HG03066 (cell line): ENCODE data around the gene DLX1.
"Not testable (repeated sequence)": the region's sequence is repeated elsewhere in the genome, so short reads cannot be mapped to it uniquely, and the experiment has no call there.

Experiments
- ATAC-seq: cut with Tn5 transposase; IDR thresholded peaks from one replicate; pipeline ENCODE4 v1.9.1; 2021; ENCODE audit warnings: low read depth; ENCODE audit not compliant: unreplicated experiment

Gene DLX1

DNA sequence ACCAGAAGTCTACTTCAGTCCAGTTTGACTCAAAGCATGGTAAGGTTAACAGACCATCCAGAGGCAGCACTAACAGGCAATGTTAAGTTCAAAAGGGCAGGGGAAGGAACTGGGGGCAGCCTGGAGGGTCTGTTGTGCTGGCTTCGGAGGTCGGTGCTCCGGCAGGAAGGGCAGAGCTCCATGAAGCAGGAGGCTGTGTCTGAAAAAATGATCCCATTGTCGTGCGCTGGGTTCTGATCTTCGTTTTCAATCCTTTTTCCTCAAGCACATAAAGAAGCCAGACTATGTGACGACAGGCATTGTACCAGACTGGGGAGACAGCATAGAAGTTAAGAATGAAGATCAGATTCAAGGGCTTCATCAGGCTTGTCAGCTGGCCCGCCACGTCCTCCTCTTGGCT is 21.9 kb upstream of the DLX1 start:
- no peak for ATAC-seq

DNA sequence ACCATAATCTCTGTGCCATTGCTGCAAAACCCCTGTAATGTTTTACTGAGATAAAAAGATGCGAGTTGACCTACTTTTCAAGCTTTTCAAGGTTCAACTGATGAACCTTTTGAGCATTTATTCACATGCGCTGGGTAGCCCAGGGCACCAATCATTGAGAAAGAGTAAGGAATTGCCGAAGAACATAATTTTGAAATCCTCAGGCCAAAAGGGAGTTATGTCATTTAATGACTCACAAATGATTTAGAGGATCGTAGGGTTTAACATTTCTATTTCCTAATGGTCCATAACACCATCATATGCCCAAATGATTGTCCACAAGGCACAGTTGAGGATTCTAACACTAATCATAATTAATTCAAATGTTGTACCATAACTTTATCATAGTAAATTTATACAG is 20.2 kb upstream of the DLX1 start:
- ATAC-seq, result no peak

DNA sequence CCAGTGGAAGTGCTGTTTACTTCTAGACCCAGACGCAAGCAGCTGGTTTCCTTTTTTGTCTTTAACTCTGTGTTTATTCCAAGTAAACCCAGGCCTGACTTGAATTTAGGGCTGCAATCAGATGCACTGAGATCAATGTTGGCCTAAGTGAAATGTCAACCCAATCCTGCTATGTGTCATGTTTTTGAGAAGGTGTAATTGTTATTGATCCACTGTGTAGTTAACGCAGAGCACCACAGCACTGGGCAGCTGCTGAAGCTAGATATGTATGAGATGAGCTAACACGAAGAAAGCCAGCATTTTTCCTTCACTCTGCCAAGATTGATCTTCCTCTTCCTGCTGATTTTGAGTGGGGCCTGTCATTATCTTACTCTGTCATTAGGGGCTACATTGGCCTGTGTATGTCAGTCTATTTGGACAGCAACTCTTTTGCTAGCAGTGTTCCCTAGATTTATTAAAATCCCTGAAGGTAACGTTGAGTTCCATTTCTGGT is 18.9 kb upstream of the DLX1 start:
- no peak for ATAC-seq

DNA sequence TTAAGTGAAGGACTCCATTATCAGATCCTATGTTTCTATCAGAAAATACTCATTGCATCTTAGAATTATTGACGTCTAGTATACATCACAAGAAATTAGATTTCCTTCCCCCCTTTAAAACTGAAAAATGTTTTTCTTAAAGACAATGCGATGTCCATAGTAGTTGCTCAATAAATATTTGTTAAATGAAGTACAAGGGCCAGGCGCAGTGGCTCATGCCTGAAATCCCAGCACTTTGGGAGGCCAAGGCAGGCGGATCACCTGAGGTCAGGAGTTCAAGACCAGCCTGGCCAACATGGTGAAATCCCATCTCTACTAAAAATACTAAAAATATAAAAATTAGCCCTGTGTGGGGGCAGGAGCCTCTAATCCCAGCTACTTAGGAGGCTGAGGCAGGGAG is 17.4 kb upstream of the DLX1 start:
- not testable (repeated sequence) for ATAC-seq

DNA sequence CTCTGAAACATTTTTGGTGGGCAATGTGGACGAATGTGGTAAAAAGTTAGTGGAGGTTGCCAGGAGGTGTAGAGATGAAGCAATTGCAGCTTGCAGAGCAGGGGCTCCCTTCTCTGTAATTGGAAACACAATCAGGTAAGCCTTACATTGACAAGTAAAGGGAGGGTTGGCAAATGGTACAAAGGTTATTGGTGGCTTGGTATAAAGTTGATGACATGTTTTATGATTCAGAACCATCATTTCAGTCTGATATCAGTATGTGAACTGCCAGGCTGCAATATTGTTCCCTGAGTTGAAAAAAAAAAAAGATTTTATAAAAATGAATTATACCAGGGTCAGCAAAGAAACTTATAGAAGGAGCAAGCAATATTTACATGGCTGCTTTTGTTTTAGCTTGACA is 14.4 kb upstream of the DLX1 start:
- ATAC-seq, result no peak

DNA sequence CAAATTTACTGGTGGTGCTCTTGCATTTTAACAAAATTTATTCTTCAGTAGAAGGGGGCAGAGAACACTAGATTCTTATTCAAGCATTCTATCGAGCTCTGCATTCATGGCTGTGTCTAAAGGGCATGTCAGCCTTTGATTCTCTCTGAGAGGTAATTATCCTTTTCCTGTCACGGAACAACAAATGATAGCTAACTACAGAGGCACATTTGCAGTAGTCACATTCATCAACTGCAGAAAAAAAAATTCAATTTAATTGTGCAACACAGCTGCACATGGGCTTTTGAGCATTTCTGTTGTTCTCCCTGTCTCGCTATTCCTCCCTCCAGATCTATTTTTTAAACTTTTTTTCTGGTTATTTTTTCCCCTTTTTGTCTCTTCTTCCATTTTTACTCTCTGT is 13.0 kb upstream of the DLX1 start:
- no peak for ATAC-seq

DNA sequence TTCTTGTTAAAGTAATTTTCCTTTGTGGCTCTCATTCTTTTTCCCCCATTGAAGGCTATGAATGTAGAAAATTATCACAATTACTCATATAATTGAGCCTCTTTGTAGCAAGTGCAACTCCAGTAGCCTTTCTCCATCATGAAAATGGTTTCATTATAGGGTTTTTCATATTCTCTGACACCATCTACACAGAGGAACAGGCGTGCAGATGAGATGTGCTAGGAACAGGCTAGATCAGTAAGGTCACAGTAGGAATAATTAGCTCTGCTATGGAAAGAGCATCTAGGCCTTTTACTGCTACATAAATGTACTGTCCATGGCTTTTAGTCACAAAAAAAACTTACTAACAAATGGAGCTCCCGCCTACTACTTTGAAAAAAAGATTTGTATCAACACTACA is 12.6 kb upstream of the DLX1 start:
- ATAC-seq, result no peak

DNA sequence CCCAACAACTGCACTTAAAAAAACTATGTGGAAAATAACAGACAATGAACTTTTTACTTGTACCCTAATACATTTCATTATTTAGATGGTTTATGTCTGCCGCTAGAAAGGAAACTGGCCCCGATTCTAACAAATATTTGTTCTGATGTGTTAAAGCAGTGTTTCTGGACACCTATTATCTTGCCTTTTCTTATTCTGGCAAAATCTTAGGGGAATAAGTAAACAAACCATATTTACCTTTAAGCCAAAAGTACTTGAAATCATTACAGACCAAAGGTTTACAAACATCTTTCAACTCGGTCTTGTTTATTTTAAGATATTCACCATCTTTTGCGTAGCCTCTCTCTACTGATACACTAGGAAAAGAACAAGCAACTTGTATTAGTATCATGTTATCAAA is 11.8 kb upstream of the DLX1 start:
- no peak for ATAC-seq

DNA sequence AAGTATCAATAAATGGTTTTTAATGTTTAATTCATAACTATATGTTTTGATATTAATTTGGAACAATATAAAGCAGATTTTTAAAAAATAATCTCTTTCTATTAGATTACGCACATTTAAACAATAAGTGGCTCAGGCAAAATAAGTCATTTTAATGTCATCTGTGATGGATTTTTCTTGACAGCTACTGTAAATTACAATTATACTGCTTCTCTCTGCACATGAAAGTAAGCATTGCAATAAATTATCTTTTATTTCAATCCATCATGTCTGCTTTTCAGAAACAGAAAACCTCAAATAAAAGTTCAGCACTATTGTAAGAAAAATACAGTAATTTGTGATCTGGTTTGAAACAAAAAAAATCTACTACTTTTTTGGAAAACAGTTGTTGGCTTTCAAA is 11.1 kb upstream of the DLX1 start:
- no peak for ATAC-seq

DNA sequence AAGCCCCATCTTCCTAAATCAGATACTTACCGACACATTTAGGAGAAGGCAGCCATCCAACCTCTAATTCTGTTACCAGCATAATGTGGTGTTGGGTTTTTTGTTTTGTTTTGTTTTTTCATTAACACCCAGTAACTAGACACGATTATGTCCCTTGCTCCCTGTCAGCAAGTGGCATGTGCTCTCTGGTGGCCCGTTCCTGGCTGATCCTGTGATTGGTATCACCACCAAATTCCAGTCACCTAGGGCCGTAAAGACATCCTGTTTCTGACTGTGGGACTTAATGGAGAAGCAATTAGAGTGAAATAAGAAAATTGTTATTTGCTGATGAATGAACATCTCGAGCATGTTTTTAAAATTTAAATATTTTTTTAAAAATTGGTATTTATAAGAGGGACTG is 5.9 kb upstream of the DLX1 start:
- ATAC-seq, result no peak

DNA sequence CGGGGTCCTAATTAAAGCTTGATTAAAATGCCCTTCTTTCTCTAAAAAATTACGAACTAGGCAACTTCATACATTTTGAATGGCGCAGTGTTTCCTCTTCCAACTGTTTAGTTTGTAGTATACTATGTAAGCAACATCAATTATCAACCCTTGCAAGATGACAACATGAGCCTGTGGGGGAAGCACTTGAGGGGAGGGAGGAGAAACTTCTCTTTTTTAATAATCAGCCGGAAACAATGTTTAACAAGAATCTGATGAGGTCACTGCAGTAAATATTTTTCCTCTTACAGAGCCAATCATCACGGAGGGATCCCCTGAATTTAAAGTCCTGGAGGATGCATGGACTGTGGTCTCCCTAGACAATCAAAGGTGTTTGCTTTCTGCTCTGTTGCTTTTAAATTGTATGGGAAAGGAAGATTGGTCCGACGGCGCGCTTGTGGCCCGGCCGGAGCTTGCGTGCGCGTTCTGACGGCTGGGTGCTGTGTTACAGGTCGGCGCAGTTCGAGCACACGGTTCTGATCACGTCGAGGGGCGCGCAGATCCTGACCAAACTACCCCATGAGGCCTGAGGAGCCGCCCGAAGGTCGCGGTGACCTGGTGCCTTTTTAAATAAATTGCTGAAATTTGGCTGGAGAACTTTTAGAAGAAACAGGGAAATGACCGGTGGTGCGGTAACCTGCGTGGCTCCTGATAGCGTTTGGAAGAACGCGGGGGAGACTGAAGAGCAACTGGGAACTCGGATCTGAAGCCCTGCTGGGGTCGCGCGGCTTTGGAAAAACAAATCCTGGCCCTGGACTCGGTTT is 5.3 kb upstream of the DLX1 start:
- no peak for ATAC-seq

DNA sequence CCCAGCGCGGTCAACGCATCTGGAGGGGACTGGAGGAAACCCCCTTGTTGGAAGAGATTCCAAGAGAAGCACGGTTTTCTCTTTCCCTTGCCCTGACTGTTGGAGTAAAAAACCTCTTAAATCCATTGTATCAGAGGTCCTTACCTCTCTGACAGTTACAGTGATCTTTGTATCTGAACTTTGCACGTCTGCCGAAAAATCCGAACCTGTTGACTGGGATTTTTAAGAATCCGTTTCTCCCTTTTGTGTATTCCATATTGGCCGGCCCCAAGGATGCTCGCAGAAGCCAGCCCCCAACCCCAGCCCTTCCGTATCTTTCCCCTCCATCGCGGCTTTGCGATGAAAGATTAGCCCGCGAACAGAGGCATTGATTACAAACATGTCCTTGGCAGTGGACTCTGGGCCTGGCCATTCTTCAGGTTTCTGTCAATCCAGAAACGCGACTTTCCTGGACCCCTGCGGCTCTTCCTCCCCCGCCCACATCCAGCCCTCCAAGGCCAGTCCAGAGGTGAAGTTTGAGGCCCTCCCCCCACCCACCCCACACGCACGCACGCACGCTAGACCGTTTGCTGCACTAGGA is 4.6 kb upstream of the DLX1 start:
- ATAC-seq, result no peak

DNA sequence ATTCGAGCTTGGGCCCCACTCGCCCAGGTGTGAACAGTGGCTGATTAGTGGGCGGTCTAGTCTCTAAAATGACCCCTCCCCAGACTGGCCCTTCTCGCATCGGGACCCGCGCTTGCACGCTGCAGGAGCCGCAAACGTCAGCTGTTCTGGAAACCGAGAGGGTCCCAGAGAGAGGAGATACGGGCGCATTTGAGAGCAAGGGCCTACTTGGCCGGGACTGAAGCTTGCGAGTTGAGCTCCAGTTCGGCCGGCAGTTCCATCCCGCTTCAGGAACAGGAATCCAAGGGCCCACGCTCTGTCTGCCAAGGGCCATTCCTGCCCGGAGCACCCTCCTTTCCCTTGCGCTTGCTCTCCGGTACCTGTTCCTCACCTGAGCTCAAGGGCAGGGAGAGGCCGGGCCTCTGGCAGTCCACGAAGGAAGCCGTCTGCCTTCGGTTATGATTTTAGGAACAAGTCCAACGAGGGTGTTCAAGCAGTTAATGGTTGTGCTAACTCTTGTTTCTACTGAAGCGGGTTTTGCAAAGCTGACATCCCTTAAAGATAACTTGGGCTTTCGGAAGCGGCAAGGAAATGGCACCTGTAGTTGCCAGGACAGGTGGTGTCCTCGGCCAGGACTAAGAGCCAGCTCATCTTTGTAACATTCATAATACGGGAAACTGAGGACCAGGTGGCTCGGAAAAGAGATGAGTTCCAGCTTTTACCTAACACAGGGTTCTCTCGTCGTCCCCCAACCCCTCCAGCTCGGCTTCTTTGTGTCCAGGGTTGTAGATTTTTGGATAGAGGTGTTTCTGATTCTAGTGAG is 3.9 kb upstream of the DLX1 start:
- ATAC-seq, result no peak

DNA sequence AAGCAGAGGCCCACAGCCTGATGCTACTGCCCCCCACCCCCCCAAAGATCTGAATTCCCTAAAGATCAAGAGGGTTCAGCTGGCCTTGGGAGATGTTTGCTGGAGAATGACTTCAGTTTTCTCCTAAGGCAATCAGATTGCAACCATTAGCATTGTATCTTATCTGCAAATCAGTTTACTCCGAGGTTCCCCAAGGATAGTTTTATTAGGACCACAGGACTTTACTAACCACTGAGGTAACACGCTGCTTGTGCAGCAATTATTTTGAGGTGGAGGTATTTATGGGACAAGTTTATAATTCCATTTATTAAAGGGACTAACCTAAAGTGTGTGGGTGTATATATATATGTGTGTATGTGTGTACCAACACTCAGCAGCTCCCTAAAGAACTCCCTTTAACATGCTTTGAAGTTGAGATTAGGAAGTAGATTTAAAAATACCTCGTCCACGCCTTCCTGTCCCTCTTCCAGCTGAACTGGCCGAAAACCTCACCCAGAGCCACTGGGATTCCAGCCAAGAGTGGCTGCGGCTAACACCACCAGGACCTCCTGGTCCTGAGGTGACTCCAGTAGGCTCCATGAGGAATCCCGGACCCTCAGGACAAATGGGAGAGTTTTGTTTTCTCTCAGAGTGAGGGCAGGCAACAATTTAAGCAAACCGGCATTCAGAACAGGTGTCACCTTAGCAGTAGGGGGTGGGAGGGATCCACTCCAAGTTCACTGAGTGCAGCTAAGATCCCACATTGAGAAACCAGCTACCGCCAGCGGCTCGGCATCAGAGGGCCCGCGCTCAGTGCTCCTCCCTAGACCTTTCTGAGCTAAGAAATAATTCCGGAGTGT is 3.0 kb upstream of the DLX1 start:
- ATAC-seq, result no peak

DNA sequence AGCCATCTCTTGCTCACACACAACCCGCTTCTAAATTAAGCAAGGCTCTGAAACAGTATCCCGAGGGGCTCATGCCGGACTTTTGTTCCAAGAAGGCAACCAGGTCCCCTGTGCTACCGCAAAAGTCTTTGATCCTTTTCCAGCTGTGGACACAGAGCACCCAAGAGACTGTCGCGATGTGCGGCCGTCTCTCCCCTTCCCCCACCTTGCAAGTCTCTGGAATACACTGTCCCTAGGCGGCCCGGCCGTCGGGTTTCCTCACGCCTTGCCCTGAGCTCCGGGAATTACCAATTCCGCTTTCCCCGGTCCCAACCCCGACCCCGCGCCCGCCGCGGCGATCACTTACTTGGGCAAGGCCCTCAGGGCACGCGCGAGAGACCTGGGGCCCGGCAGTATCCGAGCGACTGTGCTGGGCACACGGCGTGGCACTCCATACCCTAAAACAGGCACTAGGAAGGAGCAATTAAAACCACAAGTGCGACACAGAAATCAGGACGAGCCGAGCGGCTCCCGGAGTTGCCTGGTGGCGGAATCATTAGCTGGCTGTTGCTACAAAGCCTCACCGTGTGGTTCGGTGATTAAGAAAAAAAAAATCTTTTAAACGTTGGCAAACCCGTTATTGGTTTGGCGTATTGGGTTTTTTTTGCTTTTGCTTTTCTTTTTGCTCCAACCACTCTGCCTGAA is 2.2 kb upstream of the DLX1 start:
- ATAC-seq, result no peak

DNA sequence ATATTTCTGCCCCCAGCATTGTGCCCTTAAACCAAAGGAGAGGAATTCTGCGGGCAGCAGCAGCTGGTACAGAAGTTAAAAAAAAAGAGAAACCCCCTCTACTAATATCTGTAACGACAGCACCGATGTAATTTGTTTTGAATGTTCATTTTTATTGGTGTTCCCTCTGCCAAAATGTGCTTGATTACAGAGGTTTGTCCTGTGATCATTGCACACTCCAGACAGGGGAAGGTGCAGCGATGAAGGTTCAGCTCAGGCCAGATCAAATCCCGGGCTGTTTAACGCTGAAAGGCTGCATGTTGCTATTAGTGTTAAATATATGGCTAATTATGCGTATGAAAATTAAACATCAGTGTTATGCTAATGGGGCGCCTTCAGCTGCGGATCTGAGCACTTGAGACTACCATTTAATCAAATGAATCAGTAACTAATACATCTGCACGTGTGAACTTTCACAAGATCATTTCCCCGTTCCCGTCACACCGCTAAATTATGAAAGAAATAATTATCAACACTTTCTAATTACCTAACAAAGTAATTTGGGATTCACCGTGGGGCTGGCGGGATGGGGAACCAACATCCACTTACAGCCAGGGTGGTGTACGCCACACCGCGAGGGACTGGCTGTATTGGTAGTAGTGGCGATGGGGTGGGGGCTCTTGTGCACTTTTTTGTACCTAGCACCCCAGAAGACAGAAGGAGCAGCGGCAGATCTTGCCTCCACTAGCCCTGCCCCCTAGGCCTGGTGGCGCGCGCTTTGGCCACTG is 1.5 kb upstream of the DLX1 start:
- ATAC-seq, result no peak

DNA sequence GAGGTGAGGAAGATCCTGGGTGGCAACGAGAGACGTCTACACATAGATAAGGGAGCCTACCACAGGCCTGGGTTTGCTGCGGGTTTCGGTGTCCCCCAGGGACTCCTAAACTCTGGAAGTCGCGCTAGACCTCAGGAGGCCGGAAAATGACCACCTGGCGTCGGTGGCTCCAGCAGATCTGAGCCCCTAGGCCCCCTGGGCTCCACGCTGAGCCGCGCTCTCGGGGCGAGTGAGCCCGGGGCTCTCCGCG is 987 bp upstream of the DLX1 start:
- ATAC-seq, result no peak

DNA sequence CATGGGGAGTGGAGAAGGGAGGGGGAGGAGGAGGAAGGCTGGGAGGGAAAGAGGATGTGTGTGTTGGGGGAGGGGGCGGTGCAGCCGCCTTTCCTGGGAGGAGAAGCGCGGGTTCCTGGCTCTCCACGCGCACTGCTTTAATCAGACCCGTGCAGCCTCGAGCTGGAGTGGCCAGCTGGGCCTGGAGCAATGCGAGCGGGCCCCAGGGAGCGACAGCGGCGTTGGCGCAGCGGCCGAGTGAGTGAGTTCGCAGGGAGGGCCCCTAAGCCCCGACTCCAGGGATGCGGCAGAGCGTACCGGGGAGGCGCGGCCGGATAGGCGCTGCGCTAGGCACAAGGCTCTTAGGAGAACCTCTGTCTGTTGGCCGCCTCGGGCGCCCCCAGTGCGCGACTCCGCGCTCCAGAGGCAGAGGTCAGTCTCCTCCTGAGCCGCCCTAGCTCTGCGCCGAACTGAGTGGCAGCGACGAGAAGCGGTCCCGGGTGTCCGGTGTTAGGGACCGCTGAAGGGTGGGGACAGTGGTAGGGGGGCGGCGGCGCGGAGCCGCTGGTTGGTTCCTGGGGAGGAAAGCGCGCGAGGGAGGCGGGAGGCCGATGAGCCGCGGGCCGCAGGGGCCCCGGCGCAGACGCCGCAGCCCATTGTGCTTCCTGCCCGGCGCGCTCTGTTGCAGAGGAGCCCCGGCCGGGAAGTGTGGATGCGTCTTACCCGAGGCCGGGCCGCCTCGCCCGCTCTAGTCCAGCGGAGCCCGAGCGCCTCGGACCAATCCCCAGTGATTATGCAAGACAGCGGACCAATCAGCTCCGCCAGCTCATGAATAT is 455 bp upstream of the DLX1 start:
- peak; percentile 86 for ATAC-seq
